COR-L47 (cell line): Measurements from ENCODE around the gene ACAD11.

Experiments used
- DNase-seq: peaks from one replicate; lab custom pipeline; 2025; lab: John Stamatoyannopoulos, UW

ACAD11 gene

GRCh38 chr3:132659365-132660051 is at the start of gene ACAD11:
Gene ACAD11, minus strand, starts transcription at chr3:132659809. Its CDS starts 58 bp downstream, at chr3:132659751.
- DNase-seq = peak; percentile 62

GRCh38 chr3:132703733-132704132 is 44.1 kb upstream of the ACAD11 start:
- no peak for DNase-seq

- DNase-seq = no peak
Measured at GRCh38 chr3:132695422-132695821, 35.8 kb upstream of the ACAD11 start.

GRCh38 chr3:132694991-132695390 is 35.4 kb upstream of the ACAD11 start:
- no peak for DNase-seq

- DNase-seq = no peak
Measured at GRCh38 chr3:132690040-132690439, 30.4 kb upstream of the ACAD11 start.

GRCh38 chr3:132682201-132682600 is 22.6 kb upstream of the ACAD11 start:
- no peak for DNase-seq

GRCh38 chr3:132681421-132681820 is 21.8 kb upstream of the ACAD11 start:
- no peak for DNase-seq

- DNase-seq = no peak
Measured at GRCh38 chr3:132679911-132680310, 20.3 kb upstream of the ACAD11 start.

- no peak for DNase-seq
Measured at GRCh38 chr3:132675408-132675807, 15.8 kb upstream of the ACAD11 start.

- DNase-seq = no peak
Measured at GRCh38 chr3:132669256-132669777, 9.7 kb upstream of the ACAD11 start.

- DNase-seq = no peak
Measured at GRCh38 chr3:132665230-132665745, 5.7 kb upstream of the ACAD11 start.

- DNase-seq = no peak
Measured at GRCh38 chr3:132662212-132662611, 2.6 kb upstream of the ACAD11 start.

GRCh38 chr3:132661101-132661500 is 1.5 kb upstream of the ACAD11 start:
- DNase-seq = no peak

GRCh38 chr3:132660811-132661070 is 1.1 kb upstream of the ACAD11 start:
- no peak for DNase-seq

- peak; percentile 45 for DNase-seq
Measured at GRCh38 chr3:132660052-132660810, 622 bp upstream of the ACAD11 start, which contains the start of gene UBA5. Gene UBA5, plus strand, starts transcription at chr3:132660329. Its CDS starts 209 bp downstream, at chr3:132660538.

- no peak for DNase-seq
Measured at GRCh38 chr3:132659000-132659364, 627 bp downstream of the ACAD11 start.

GRCh38 chr3:132657869-132658747 is 1.5 kb downstream of the ACAD11 start:
- no peak for DNase-seq

- no peak for DNase-seq
Measured at GRCh38 chr3:132655471-132655870, 4.1 kb downstream of the ACAD11 start.

GRCh38 chr3:132654721-132655120 is 4.9 kb downstream of the ACAD11 start:
- DNase-seq = no peak

- no peak for DNase-seq
Measured at GRCh38 chr3:132654190-132654589, 5.4 kb downstream of the ACAD11 start.

GRCh38 chr3:132652640-132653270 is 6.9 kb downstream of the ACAD11 start:
- DNase-seq = no peak

GRCh38 chr3:132650153-132650552 is 9.5 kb downstream of the ACAD11 start:
- no peak for DNase-seq
